ENCODE results near the gene ACOD1. TPM values are rescaled to one million over a fixed set of nuclear protein-coding genes. Genes with fewer than 3 reads are reported as not detected.
"Not testable (repeated sequence)": the region's sequence is repeated elsewhere in the genome, so short reads cannot be mapped to it uniquely, and the experiment has no call there.

ACOD1 gene
- total RNA-seq, 1 experiment from 2014 or later = not detected

DNA sequence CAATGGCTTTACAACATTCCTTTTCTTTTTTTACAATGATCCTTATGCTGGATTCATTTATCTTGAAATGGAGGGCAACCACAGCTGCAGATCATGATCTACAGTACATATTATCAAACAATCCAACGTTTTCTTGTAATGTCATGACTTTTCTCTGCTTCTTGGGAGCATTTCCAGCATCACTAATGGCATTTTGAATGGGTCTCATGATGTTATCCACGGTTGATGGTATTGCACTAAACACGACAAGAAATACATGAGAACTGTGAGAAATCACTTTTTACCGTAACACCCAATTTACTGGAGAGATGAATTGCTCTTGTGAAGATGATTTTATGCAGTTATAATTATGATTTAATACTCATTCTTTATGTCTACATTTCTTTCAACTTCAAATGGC lies 16.2 kb upstream of the ACOD1 start:
- Histone ChIP-seq H3K36me3 (no peaks in the 10 kb centered on the region), H3K27me3 (replicated peaks) (no peaks in the 10 kb centered on the region), H3K4me1 (replicated peaks) (no peaks in the 10 kb centered on the region), H3K27ac (no peak overlapping the region), H3K4me3 (no peak overlapping the region), H3K9me3 (replicated peaks) (no peaks in the 10 kb centered on the region)
- no peak for DNase-seq (ENCODE audit: low read depth in 1 of 2, low spot score in 2 of 2)

DNA sequence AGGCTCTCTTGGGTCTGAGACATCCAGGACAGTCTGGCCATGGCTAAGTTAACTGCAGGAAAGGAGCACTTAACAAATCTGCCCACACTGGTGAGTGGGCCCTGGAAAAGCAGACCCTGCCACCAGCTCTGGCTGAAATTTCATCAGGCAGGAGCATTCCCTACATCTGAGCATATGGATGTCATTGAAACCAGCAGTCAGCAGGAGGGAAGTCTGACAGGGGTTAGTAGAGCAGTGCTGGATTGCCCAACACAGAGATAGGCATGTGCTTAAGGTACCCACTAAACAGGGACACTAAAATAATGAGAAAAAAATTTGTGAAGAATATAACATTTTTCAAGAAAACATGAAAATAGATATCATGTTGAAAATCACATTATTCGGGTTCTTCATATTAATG lies 13.6 kb upstream of the ACOD1 start:
- no peaks in the 10 kb centered on the region for H3K9me3 ChIP-seq (replicated peaks)
- DNase-seq (ENCODE audit: low read depth in 1 of 2, low spot score in 2 of 2) = no peak

DNA sequence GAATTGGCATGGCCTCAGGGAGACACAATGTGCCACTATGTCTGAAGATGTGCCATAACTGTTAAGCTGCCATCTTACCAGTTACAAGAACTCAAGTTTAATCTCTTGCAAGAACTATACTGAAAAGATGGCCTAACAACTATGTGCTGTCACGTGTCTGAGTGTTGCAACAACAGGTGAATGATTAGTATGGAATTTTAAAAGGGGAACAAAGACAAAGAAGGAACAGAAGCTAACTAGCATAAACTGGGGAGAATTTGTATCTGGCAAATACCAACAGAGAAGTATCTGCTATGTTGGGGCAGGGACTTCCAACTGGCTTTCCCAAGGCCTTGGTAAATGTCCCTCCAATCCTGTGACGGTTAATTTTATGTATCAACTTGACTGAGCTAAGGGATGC lies 11.5 kb upstream of the ACOD1 start:
- Histone ChIP-seq H3K27me3 (replicated peaks) (no peaks in the 10 kb centered on the region), H3K27ac (no peak overlapping the region), H3K4me3 (no peak overlapping the region), H3K4me1 (replicated peaks) (no peaks in the 10 kb centered on the region), H3K36me3 (no peaks in the 10 kb centered on the region), H3K9me3 (replicated peaks) (no peaks in the 10 kb centered on the region)
- DNase-seq (ENCODE audit: low read depth in 1 of 2, low spot score in 2 of 2) = no peak

More for the DNA sequence above, 13.6 kb upstream of the ACOD1 start:
- Histone ChIP-seq H3K27ac (no peak overlapping the region), H3K4me1 (replicated peaks) (no peaks in the 10 kb centered on the region), H3K4me3 (no peak overlapping the region), H3K27me3 (replicated peaks) (no peaks in the 10 kb centered on the region), H3K36me3 (no peaks in the 10 kb centered on the region)

DNA sequence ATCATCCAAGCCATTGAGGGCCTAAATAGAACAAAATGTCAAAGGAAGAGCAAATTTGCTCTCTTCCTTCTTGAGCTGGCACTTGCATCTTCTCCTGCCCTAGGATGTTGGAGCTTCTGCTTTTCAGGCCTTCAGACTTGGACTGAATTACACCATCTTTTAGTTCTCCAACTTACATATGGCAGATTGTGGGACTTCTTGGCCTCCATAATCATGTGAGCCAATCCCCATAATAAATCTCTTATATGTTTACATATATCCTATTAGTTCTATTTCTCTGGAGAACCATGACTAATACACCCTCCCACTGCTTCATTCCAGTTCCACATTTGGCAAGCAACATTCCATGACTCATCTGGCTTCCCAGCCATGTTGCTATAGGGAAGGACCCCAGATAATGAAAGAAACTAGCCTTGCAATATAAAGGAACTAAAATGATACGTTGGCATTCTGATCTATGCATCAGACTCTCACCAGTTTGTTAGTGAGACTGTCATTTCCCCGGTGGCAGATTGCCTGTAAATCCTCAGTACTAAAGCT lies 11.0 kb upstream of the ACOD1 start:
- no peak overlapping the region for H3K4me3 ChIP-seq
- H3K36me3 ChIP-seq = no peaks in the 10 kb centered on the region
- peak in 1 of 2 experiments; percentile 3 for DNase-seq (ENCODE audit: low read depth in 1 of 2, low spot score in 2 of 2)
- H3K4me1 ChIP-seq (replicated peaks) = no peaks in the 10 kb centered on the region
- H3K27ac ChIP-seq = no peak overlapping the region
- H3K27me3 ChIP-seq (replicated peaks) = no peaks in the 10 kb centered on the region
- H3K9me3 ChIP-seq (replicated peaks) = no peaks in the 10 kb centered on the region

DNA sequence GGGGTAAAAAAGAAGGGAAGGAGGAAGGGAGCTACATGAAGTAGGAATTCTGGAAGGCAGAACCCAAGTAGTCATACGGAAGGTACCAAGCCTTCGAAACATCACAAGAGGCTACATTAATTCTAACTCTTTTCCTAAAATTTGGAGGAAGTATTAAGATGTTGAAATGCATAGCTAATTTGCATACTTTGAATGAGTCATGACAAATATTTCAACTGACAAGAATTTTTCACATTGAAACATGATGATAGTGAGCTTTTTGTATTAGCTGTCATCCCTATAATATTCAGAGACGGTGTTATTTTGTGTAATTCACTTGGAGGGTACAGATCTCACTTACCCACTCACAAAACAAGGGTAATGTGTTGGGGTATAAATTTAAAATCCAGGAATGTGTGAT lies 9.1 kb upstream of the ACOD1 start:
- DNase-seq (ENCODE audit: low read depth in 1 of 2, low spot score in 2 of 2) = no peak
- Histone ChIP-seq H3K4me3 (no peak overlapping the region), H3K27me3 (replicated peaks) (no peaks in the 10 kb centered on the region), H3K27ac (no peak overlapping the region), H3K9me3 (replicated peaks) (no peaks in the 10 kb centered on the region), H3K4me1 (replicated peaks) (no peaks in the 10 kb centered on the region), H3K36me3 (no peaks in the 10 kb centered on the region)

DNA sequence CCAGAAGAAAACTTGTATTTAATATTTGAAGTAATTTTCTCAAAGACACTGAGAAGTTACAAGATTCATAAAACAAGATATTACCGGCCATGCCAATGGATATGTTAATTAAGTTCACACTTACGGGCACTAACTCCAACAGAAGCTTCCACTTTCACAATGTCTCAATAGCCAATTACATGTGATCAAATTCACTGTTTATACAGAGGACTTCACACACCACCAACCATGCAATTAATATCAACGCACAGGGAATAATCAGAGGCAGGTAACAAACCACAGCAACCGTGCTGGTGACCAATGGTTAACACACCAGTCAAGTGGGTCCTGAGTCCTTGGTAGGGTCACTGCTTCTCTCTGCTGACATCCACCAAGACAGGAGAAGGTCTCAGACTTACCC lies 5.9 kb upstream of the ACOD1 start:
- H3K27me3 ChIP-seq (replicated peaks) = no peaks in the 10 kb centered on the region
- no peak overlapping the region for H3K4me3 ChIP-seq
- DNase-seq (ENCODE audit: low read depth in 1 of 2, low spot score in 2 of 2) = no peak
- no peak overlapping the region for H3K27ac ChIP-seq
- H3K36me3 ChIP-seq = no peaks in the 10 kb centered on the region
- no peaks in the 10 kb centered on the region for H3K9me3 ChIP-seq (replicated peaks)
- no peaks in the 10 kb centered on the region for H3K4me1 ChIP-seq (replicated peaks)

DNA sequence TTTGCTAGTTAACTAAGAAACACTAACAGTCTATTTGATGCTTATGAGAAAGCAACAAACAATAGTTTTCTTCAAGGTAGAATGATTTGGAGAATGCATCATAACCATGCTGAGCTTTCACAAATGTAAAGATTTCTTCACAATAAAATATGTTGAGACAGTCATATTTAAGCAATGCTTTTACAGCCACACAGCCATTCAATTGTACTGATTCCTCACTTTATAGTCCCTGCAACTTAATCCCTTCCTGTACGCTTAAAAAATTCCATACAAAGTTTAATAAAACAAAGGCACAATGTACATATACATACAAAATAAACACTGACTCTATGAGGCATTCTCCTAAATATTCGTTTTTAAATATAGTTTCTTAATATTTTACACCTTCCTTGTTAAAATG lies 4.7 kb upstream of the ACOD1 start:
- no peak for DNase-seq (ENCODE audit: low read depth in 1 of 2, low spot score in 2 of 2)
- no peaks in the 10 kb centered on the region for H3K27me3 ChIP-seq (replicated peaks)

DNA sequence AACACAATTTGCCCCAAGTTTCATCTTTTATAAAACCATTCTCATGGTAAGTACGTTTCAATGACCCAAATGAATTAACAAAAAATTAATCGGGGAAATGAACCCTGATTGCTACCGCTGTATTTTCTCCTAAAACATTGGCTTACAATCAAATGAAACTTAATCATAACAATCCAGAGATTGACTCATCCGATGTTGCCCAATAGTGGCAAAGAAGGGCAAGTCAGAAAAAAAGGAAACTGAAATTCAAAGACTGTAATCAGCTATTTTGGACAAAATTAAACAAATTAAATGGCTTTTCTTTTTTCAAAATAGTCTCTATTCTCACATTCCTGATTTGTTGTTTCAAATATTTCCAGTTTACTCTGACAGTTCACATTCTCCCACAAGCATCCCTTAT lies 3.9 kb upstream of the ACOD1 start:
- Histone ChIP-seq H3K36me3 (no peaks in the 10 kb centered on the region), H3K27me3 (replicated peaks) (no peaks in the 10 kb centered on the region), H3K4me1 (replicated peaks) (no peaks in the 10 kb centered on the region), H3K4me3 (no peak overlapping the region), H3K9me3 (replicated peaks) (no peaks in the 10 kb centered on the region), H3K27ac (no peak overlapping the region)
- no peak for DNase-seq (ENCODE audit: low read depth in 1 of 2, low spot score in 2 of 2)

More for the DNA sequence above, 4.7 kb upstream of the ACOD1 start:
- Histone ChIP-seq H3K9me3 (replicated peaks) (no peaks in the 10 kb centered on the region), H3K27ac (no peak overlapping the region), H3K4me1 (replicated peaks) (no peaks in the 10 kb centered on the region), H3K36me3 (no peaks in the 10 kb centered on the region), H3K4me3 (no peak overlapping the region)

DNA sequence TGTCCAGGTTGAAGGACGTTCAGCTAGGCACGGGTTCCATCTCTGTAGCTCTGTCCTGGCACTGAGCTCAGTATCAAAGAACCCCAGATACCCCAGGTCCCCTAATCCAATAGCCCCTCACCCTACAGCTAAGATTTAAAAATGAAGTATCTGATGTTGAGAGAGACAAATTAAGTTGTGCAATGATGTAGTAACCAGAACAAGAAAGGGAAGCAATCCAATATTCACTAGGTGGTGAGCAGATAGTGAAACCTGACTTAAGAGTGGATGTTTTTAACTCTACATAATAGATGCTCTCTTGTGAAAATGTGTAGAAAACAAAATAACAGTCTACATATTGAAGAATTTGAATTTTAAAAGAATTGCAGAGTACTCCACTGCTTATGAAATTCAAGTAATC lies 1.8 kb downstream of the ACOD1 start:
- no peak for DNase-seq (ENCODE audit: low read depth in 1 of 2, low spot score in 2 of 2)
- H3K4me1 ChIP-seq (replicated peaks) = no peaks in the 10 kb centered on the region
- H3K9me3 ChIP-seq (replicated peaks) = no peaks in the 10 kb centered on the region
- H3K27me3 ChIP-seq (replicated peaks) = no peaks in the 10 kb centered on the region
- H3K36me3 ChIP-seq = no peaks in the 10 kb centered on the region
- H3K4me3 ChIP-seq = no peak overlapping the region
- H3K27ac ChIP-seq = no peak overlapping the region

DNA sequence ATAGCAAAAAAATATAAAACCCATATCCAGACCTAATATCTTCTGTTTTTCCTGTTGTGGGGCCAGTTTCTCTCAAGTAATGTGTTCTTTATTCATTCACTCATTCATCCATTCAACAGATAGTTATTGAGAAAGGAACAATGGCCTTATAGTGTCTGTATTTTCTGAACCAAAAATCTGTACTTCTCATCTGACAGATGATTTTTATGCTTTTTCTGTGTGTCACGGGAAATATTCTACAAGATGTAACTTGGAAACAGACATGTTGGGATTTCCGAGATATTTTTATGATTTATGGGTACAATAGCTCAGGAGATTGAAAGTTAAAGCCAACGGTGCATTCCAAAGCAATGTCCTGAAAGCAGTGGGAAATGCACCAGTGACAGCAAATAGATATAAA lies 5.7 kb downstream of the ACOD1 start:
- no peak for DNase-seq (ENCODE audit: low read depth in 1 of 2, low spot score in 2 of 2)
- no peaks in the 10 kb centered on the region for H3K36me3 ChIP-seq
- H3K4me1 ChIP-seq (replicated peaks) = no peaks in the 10 kb centered on the region
- no peak overlapping the region for H3K4me3 ChIP-seq
- no peak overlapping the region for H3K27ac ChIP-seq
- H3K27me3 ChIP-seq (replicated peaks) = no peaks in the 10 kb centered on the region
- no peaks in the 10 kb centered on the region for H3K9me3 ChIP-seq (replicated peaks)

DNA sequence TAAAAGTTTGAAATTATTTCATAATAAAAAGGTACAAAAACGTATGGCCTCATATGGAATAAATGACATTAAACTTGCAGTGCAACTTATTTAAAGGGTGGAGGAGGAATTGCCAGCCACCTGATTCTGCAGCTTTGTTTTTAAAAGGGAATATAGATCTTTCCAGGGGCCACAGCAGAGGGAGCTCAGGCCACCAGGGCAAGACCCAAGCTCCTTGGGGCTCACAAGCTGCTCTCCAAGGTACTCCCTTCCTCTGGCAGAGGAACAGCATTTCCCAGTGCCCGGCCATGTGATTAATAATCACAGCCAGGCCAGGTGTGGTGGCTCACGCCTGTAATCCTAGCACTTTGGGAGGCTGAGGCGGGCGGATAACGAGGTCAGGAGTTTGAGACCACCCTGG lies 6.2 kb downstream of the ACOD1 start:
- Histone ChIP-seq H3K27ac (no peak overlapping the region), H3K27me3 (replicated peaks) (no peaks in the 10 kb centered on the region), H3K4me1 (replicated peaks) (no peaks in the 10 kb centered on the region), H3K36me3 (no peaks in the 10 kb centered on the region), H3K4me3 (no peak overlapping the region), H3K9me3 (replicated peaks) (no peaks in the 10 kb centered on the region)
- DNase-seq (ENCODE audit: low read depth in 1 of 2, low spot score in 2 of 2) = no peak

DNA sequence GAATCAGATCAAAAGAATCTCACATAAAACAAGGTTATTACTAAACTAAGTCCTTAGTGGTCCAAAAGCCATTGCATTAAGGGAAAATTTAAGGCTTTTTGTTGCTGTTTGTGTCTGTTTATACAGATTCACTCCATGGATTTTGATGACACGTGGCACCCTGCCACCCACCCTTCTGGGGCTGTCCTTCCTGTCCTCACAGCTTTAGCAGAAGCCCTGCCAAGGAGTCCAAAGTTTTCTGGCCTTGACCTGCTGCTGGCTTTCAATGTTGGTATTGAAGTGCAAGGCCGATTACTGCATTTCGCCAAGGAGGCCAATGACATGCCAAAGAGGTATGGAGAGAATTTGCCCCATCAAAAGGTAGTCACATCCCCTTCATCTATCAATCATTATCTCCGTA lies 6.9 kb downstream of the ACOD1 start:
- H3K9me3 ChIP-seq (replicated peaks) = no peaks in the 10 kb centered on the region
- H3K27ac ChIP-seq = no peak overlapping the region
- DNase-seq (ENCODE audit: low read depth in 1 of 2, low spot score in 2 of 2) = no peak
- H3K4me3 ChIP-seq = no peak overlapping the region
- no peaks in the 10 kb centered on the region for H3K27me3 ChIP-seq (replicated peaks)
- H3K36me3 ChIP-seq = no peaks in the 10 kb centered on the region
- H3K4me1 ChIP-seq (replicated peaks) = no peaks in the 10 kb centered on the region

DNA sequence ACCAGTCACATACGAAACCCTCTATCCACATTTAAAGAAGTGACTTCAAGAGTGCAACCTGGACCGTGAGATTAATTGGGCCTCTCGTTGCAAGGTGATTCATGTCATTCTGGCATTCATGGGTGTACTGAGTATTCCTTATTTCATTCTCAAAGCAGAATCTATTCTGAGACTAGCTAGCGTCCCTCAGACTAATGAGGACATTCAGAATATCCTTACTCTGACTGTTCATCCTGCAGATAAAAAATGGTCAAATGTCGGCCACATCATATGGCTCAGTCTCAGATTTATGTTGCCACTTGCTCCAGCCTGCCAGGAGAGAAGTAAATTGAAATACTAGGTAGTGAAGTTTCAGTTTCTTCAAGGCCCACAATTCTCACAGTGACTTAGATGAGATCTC lies 7.3 kb downstream of the ACOD1 start:
- H3K27ac ChIP-seq = no peak overlapping the region
- DNase-seq (ENCODE audit: low read depth in 1 of 2, low spot score in 2 of 2) = no peak
- no peaks in the 10 kb centered on the region for H3K4me1 ChIP-seq (replicated peaks)
- H3K9me3 ChIP-seq (replicated peaks) = no peaks in the 10 kb centered on the region
- H3K4me3 ChIP-seq = no peak overlapping the region
- H3K27me3 ChIP-seq (replicated peaks) = no peaks in the 10 kb centered on the region
- H3K36me3 ChIP-seq = no peaks in the 10 kb centered on the region

DNA sequence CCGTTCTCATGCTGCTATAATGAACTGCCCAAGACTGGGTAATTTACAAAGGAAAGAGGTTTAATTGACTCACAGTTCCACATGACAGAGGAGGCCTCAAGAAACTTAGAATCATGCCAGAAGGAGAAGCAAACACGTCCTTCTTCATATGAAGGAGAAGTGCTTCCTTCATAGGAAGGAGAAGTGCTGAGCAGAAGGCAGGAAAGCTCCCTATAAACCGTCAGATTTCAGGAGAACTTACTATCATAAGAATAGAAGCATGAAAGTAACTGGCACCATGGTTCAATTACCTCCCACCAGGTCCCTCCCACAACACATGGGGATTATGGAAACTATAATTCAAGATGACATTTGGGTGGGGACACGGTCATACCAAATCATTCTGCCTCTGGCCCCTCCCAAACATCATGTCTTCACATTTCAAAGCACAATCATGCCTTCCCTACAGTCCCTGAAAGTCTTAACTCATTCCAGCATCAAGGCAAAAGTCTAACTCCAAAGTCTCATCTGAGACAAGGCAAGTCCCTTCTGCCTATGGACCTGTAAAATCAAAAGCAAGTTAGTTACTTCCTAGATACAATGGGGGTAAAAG lies 10.6 kb downstream of the ACOD1 start:
- DNase-seq (ENCODE audit: low read depth in 1 of 2, low spot score in 2 of 2) = no peak
- Histone ChIP-seq H3K4me1 (replicated peaks) (no peaks in the 10 kb centered on the region), H3K9me3 (replicated peaks) (no peaks in the 10 kb centered on the region), H3K36me3 (no peaks in the 10 kb centered on the region), H3K27ac (no peak overlapping the region), H3K4me3 (no peak overlapping the region), H3K27me3 (replicated peaks) (no peaks in the 10 kb centered on the region)

DNA sequence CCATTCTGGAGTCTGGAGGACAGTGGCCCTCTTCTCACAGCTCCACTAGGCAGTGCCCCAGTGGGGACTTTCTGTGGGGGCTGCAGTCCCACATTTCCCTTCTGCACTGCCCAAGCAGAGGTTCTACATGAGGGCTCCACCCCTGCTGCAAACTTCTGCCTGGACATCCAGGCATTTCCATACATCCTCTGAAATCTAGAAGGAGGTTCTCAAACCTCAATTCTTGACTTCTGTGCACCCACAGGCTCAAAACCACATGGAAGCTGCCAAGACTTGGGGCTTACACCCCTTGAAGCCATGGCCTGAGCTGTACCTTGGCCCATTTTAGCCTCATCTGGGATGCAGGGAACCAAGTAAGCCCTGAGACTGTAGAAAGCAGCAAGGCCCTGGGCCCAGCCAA lies 11.4 kb downstream of the ACOD1 start:
- H3K9me3 ChIP-seq (replicated peaks); H3K36me3 ChIP-seq; H3K27me3 ChIP-seq (replicated peaks); H3K4me3 ChIP-seq; DNase-seq (ENCODE audit: low read depth in 1 of 2, low spot score in 2 of 2); H3K27ac ChIP-seq; H3K4me1 ChIP-seq (replicated peaks): not testable (repeated sequence)

Data from SJSA1 (cell line).